Parathyroid adenoma (tissue), 2 donors: ENCODE data around the gene UFSP2.

Experiments used
- H2AFZ ChIP-seq: fragments of 300-600 bp; sonication (generic); one replicate; pipeline ENCODE4 v1.7.0; 2017; ENCODE audit warnings: antibody characterized with exemption, mild to moderate bottlenecking
- H3K27ac ChIP-seq: fragments of 300-600 bp; sonication (generic); one replicate; pipeline ENCODE4 v1.7.0; 2017
- H3K27me3 ChIP-seq: fragments of 300-600 bp; sonication (generic); one replicate; pipeline ENCODE4 v1.7.0; 2017; ENCODE audit warnings: low read length; ENCODE audit not compliant: control insufficient read depth, insufficient read depth
- H3K36me3 ChIP-seq: fragments of 300-600 bp; sonication (generic); one replicate; pipeline ENCODE4 v1.7.0; 2017; ENCODE audit warnings: low read length; ENCODE audit not compliant: control insufficient read depth, insufficient read depth
- H3K4me1 ChIP-seq: fragments of 300-600 bp; sonication (generic); one replicate; pipeline ENCODE4 v1.7.0; 2017; ENCODE audit warnings: control low read depth
- H3K4me2 ChIP-seq: fragments of 300-600 bp; sonication (generic); one replicate; pipeline ENCODE4 v1.7.0; 2017; ENCODE audit warnings: low read length
- H3K4me3 ChIP-seq: fragments of 300-600 bp; sonication (generic); one replicate; pipeline ENCODE4 v1.7.0; 2017; ENCODE audit warnings: low read depth, low read length
- H3K79me2 ChIP-seq: fragments of 300-600 bp; sonication (generic); one replicate; pipeline ENCODE4 v1.7.0; 2017; ENCODE audit warnings: control low read depth
- H3K9ac ChIP-seq: fragments of 300-600 bp; sonication (generic); one replicate; pipeline ENCODE4 v1.7.0; 2017; ENCODE audit warnings: mild to moderate bottlenecking
- H3K9me3 ChIP-seq: fragments of 300-600 bp; sonication (generic); one replicate; pipeline ENCODE4 v1.7.0; 2017; ENCODE audit warnings: low read length; ENCODE audit not compliant: control insufficient read depth
- CTCF ChIP-seq: fragments of 300-600 bp; sonication (generic); IDR thresholded peaks from one replicate; pipeline ENCODE4 v1.7.0; 2017; ENCODE audit warnings: antibody characterized with exemption, mild to moderate bottlenecking
- donor health status: primary hyperparathyroidism.

UFSP2 gene

GRCh38 chr4:185465707-185466106, 39.9 kb upstream of the UFSP2 start:
- H3K36me3 ChIP-seq, result no peaks in the 10 kb centered on the region
- no peaks in the 10 kb centered on the region for H3K79me2 ChIP-seq
- no peak overlapping the region for H3K4me3 ChIP-seq
- H3K27me3 ChIP-seq, result no peaks in the 10 kb centered on the region
- no peaks in the 10 kb centered on the region for H3K4me1 ChIP-seq
- no peak overlapping the region for H3K9ac ChIP-seq
- H3K4me2 ChIP-seq, result no peak overlapping the region
- no peak for TF ChIP-seq CTCF
- no peaks in the 10 kb centered on the region for H3K9me3 ChIP-seq
- H3K27ac ChIP-seq, result no peak overlapping the region
- H2AFZ ChIP-seq, result no peak overlapping the region

- H3K9ac ChIP-seq, result no peak overlapping the region
- no peaks in the 10 kb centered on the region for H3K36me3 ChIP-seq
- H3K4me1 ChIP-seq, result no peaks in the 10 kb centered on the region
- H3K4me2 ChIP-seq, result no peak overlapping the region
- no peaks in the 10 kb centered on the region for H3K79me2 ChIP-seq
- H3K27me3 ChIP-seq, result no peaks in the 10 kb centered on the region
- H3K27ac ChIP-seq, result no peak overlapping the region
- no peaks in the 10 kb centered on the region for H3K9me3 ChIP-seq
- H3K4me3 ChIP-seq, result no peak overlapping the region
- no peak for TF ChIP-seq CTCF
- no peak overlapping the region for H2AFZ ChIP-seq
Observed at GRCh38 chr4:185464887-185465286, 39.1 kb upstream of the UFSP2 start.

GRCh38 chr4:185464183-185464582, 38.4 kb upstream of the UFSP2 start:
- Histone ChIP-seq H3K4me3 (no peak overlapping the region), H3K4me1 (no peaks in the 10 kb centered on the region), H3K27ac (no peak overlapping the region), H3K9me3 (no peaks in the 10 kb centered on the region), H3K79me2 (no peaks in the 10 kb centered on the region), H3K9ac (no peak overlapping the region), H3K36me3 (no peaks in the 10 kb centered on the region), H2AFZ (no peak overlapping the region), H3K4me2 (no peak overlapping the region), H3K27me3 (no peaks in the 10 kb centered on the region)
- no peak for TF ChIP-seq CTCF

GRCh38 chr4:185463541-185463940, 37.8 kb upstream of the UFSP2 start:
- TF ChIP-seq CTCF, result no peak
- Histone ChIP-seq H3K27me3 (no peaks in the 10 kb centered on the region), H3K27ac (no peak overlapping the region), H3K9ac (no peak overlapping the region), H3K9me3 (no peaks in the 10 kb centered on the region), H3K4me3 (no peak overlapping the region), H3K4me1 (no peaks in the 10 kb centered on the region), H2AFZ (no peak overlapping the region), H3K79me2 (no peaks in the 10 kb centered on the region), H3K4me2 (no peak overlapping the region), H3K36me3 (no peaks in the 10 kb centered on the region)

GRCh38 chr4:185461565-185461964, 35.8 kb upstream of the UFSP2 start:
- Histone ChIP-seq H3K9me3 (no peaks in the 10 kb centered on the region), H3K4me3 (no peak overlapping the region), H3K9ac (no peak overlapping the region), H3K79me2 (no peaks in the 10 kb centered on the region), H3K27ac (no peak overlapping the region), H3K4me1 (no peaks in the 10 kb centered on the region), H3K36me3 (no peaks in the 10 kb centered on the region), H2AFZ (no peak overlapping the region), H3K4me2 (no peak overlapping the region), H3K27me3 (no peaks in the 10 kb centered on the region)
- no peak for TF ChIP-seq CTCF
